ENCODE measurements around the gene KCNQ1. TPM values are rescaled to one million over a fixed set of nuclear protein-coding genes. Genes with fewer than 3 reads are reported as not detected.

The KCNQ1 gene
- total RNA-seq, 2 donors from 2014 or later, result 51.4 to 55.8 TPM

GRCh38 chr11:2553886-2554285, 109.1 kb downstream of the KCNQ1 start:
- no peak for DNase-seq
- no peaks in the 10 kb centered on the region for H3K4me1 ChIP-seq
- no peak for TF ChIP-seq CTCF (IDR thresholded peaks at IDR 0.05)
- no peaks in the 10 kb centered on the region for H3K36me3 ChIP-seq
- intact Hi-C loops (cut with DNase I), result no loop called here
- H3K27me3 ChIP-seq, result no peaks in the 10 kb centered on the region
- no peak overlapping the region for H3K9ac ChIP-seq (ENCODE audit: low read depth in 2 of 2, low read length in 2 of 2)
- H3K4me3 ChIP-seq, result no peak overlapping the region
- H3K27ac ChIP-seq, result no peak overlapping the region
- no peaks in the 10 kb centered on the region for H3K9me3 ChIP-seq

- intact Hi-C loops (cut with DNase I), result no loop called here
- H3K9ac ChIP-seq (ENCODE audit: low read depth in 2 of 2, low read length in 2 of 2), result no peak overlapping the region
- no peaks in the 10 kb centered on the region for H3K4me1 ChIP-seq
- H3K36me3 ChIP-seq, result no peaks in the 10 kb centered on the region
- no peak for DNase-seq
- no peaks in the 10 kb centered on the region for H3K9me3 ChIP-seq
- no peak overlapping the region for H3K27ac ChIP-seq
- no peak overlapping the region for H3K4me3 ChIP-seq
- no peak for TF ChIP-seq CTCF (IDR thresholded peaks at IDR 0.05)
- no peaks in the 10 kb centered on the region for H3K27me3 ChIP-seq
These were observed 109.8 kb downstream of the KCNQ1 start for GRCh38 chr11:2554338-2555207.

GRCh38 chr11:2555336-2555735, 110.5 kb downstream of the KCNQ1 start:
- TF ChIP-seq CTCF (IDR thresholded peaks at IDR 0.05), result no peak
- Histone ChIP-seq H3K9ac (ENCODE audit: low read depth in 2 of 2, low read length in 2 of 2) (no peak overlapping the region), H3K27ac (no peak overlapping the region), H3K9me3 (no peaks in the 10 kb centered on the region), H3K4me1 (no peaks in the 10 kb centered on the region), H3K27me3 (no peaks in the 10 kb centered on the region), H3K36me3 (no peaks in the 10 kb centered on the region), H3K4me3 (no peak overlapping the region)
- DNase-seq, result no peak
- intact Hi-C loops (cut with DNase I), result no loop called here

- H3K9ac ChIP-seq (ENCODE audit: low read depth in 2 of 2, low read length in 2 of 2), result no peak overlapping the region
- no peak overlapping the region for H3K4me3 ChIP-seq
- no peaks in the 10 kb centered on the region for H3K27me3 ChIP-seq
- no peaks in the 10 kb centered on the region for H3K4me1 ChIP-seq
- DNase-seq, result no peak
- intact Hi-C loops (cut with DNase I), result no loop called here
- H3K36me3 ChIP-seq, result no peaks in the 10 kb centered on the region
- TF ChIP-seq CTCF (IDR thresholded peaks at IDR 0.05), result no peak
- H3K9me3 ChIP-seq, result no peaks in the 10 kb centered on the region
- no peak overlapping the region for H3K27ac ChIP-seq
These were observed 111.1 kb downstream of the KCNQ1 start for GRCh38 chr11:2555891-2556290.

- TF ChIP-seq CTCF (IDR thresholded peaks at IDR 0.05), result no peak
These were observed 112.6 kb downstream of the KCNQ1 start for GRCh38 chr11:2557381-2557780.

More at GRCh38 chr11:2557381-2557780, 112.6 kb downstream of the KCNQ1 start:
- H3K27ac ChIP-seq, result no peak overlapping the region
- DNase-seq, result no peak
- no peak overlapping the region for H3K9ac ChIP-seq (ENCODE audit: low read depth in 2 of 2, low read length in 2 of 2)
- no peaks in the 10 kb centered on the region for H3K9me3 ChIP-seq
- no peak overlapping the region for H3K4me3 ChIP-seq
- H3K27me3 ChIP-seq, result no peaks in the 10 kb centered on the region
- H3K36me3 ChIP-seq, result no peaks in the 10 kb centered on the region
- intact Hi-C loops (cut with DNase I), result no loop called here
- no peaks in the 10 kb centered on the region for H3K4me1 ChIP-seq
